ENCODE data around the gene TAS2R38. TPM values are rescaled to one million over a fixed set of nuclear protein-coding genes. Genes with fewer than 3 reads are reported as not detected.

TAS2R38 gene
- total and polyA plus RNA-seq, 10 donors: not detected

- Histone ChIP-seq H3K4me3 (no peak overlapping the region), H3K4me1 (no peaks in the 10 kb centered on the region), H3K36me3 (no peaks in the 10 kb centered on the region), H3K9me3 (peaks cover 0 to 5% (median 0%) of the 10 kb centered on the region in 8 donors), H3K27me3 (replicated peaks in 1 of 7) (peaks cover 0 to 2% (median 0%) of the 10 kb centered on the region in 7 donors), H3K27ac (no peak overlapping the region)
- WGBS, 5 donors: 74 to 83% (median 76%) methylated on average over 4 of the region's 4 CpGs
- no peak for DNase-seq
- TF ChIP-seq POLR2AphosphoS5 (IDR thresholded peaks at IDR 0.05): no peak
- TF ChIP-seq POLR2A (IDR thresholded peaks at IDR 0.05): no peak
- TF ChIP-seq CTCF (IDR thresholded peaks at IDR 0.05 in 8 of 11, conservative IDR thresholded peaks at IDR 0.05 in 3 of 11): no peak
- intact Hi-C loops (cut with DNase I; ENCODE audit: low total_unique reads): no loop called here
Observed at GRCh38 chr7:142001163-142001874, 27.7 kb upstream of the TAS2R38 start.

DNA sequence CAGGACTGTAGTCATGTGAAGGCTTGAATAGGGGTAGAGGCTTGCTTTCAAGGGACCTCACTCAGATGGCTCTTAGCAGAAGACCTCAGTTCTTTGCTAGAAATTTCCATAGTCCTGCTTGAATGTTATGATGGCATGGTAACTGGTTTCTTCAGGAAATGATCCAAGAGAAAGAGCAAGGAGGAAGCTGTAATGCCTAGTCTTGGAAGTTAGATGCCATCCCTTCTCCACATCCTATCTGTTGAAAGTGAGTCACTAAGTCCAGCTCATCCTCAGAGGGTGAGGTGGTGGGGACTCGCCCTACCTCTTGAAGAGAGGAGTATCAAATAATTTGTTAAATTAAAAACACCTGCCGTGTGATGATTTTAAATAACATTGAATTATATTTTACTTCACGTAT, 26.7 kb upstream of the TAS2R38 start:
- Histone ChIP-seq H3K4me3 (no peak overlapping the region), H3K4me1 (no peaks in the 10 kb centered on the region), H3K9me3 (peaks cover 0 to 12% (median 0%) of the 10 kb centered on the region in 8 donors), H3K27me3 (replicated peaks in 1 of 7) (peaks cover 0 to 2% (median 0%) of the 10 kb centered on the region in 7 donors), H3K36me3 (no peaks in the 10 kb centered on the region), H3K27ac (no peak overlapping the region)
- WGBS, 5 donors: 77 to 96% (median 92%) methylated on average over 3 of the region's 3 CpGs
- no peak for DNase-seq
- TF ChIP-seq CTCF (IDR thresholded peaks at IDR 0.05 in 8 of 11, conservative IDR thresholded peaks at IDR 0.05 in 3 of 11) (no peak), POLR2AphosphoS5 (IDR thresholded peaks at IDR 0.05) (no peak), POLR2A (IDR thresholded peaks at IDR 0.05) (no peak)
- intact Hi-C loops (cut with DNase I; ENCODE audit: low total_unique reads): no loop called here

GRCh38 chr7:141999058-141999623, 25.6 kb upstream of the TAS2R38 start:
- H3K36me3 ChIP-seq: no peaks in the 10 kb centered on the region

More at GRCh38 chr7:141999058-141999623, 25.6 kb upstream of the TAS2R38 start:
- Histone ChIP-seq H3K27me3 (replicated peaks in 1 of 7) (peaks cover 0 to 2% (median 0%) of the 10 kb centered on the region in 7 donors), H3K9me3 (peaks cover 0 to 18% (median 0%) of the 10 kb centered on the region in 8 donors), H3K4me1 (no peaks in the 10 kb centered on the region), H3K4me3 (no peak overlapping the region), H3K27ac (no peak overlapping the region)
- DNase-seq: no peak
- intact Hi-C loops (cut with DNase I; ENCODE audit: low total_unique reads): no loop called here
- WGBS, 5 donors: 53 to 72% (median 59%) methylated on average over 4 of the region's 4 CpGs
- no peak for TF ChIP-seq CTCF (IDR thresholded peaks at IDR 0.05 in 8 of 11, conservative IDR thresholded peaks at IDR 0.05 in 3 of 11)
- no peak for TF ChIP-seq POLR2AphosphoS5 (IDR thresholded peaks at IDR 0.05)
- TF ChIP-seq POLR2A (IDR thresholded peaks at IDR 0.05): no peak

All from spleen (tissue), 11 donors.